ENCODE results near the gene BBX.

BBX gene

DNA sequence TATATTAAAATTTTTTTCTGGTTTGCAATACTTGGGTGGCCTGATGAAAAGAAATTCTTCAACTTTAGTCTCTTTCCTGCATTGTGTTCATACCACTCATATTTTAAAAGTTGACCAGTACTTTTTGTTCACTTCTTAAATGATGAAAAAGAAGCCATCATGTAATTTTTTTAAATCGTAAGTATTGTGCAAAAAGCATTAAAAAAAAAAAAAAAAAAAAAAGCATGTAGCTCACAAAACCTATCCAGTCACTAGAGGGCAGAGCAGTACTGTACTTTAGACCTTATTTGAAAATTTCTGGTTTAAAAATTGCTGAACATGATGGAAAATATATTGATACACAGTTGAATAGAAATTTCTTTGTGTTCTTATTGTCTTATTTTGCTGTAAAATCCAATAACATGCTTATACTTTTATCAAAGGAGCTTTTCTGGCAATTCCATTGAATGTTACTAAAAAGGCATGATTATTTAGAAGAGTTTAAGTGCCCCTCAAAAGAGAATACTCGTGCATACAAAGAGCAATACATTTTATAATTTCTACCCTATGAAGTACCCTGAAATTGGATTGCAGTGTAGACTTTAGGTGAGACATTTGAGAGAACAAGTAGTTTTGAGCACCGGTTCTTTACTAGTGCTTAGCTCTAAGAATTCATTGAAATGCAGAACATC lies 137.7 kb downstream of the BBX start:
- peak; percentile 48 to 63 for DNase-seq

DNA sequence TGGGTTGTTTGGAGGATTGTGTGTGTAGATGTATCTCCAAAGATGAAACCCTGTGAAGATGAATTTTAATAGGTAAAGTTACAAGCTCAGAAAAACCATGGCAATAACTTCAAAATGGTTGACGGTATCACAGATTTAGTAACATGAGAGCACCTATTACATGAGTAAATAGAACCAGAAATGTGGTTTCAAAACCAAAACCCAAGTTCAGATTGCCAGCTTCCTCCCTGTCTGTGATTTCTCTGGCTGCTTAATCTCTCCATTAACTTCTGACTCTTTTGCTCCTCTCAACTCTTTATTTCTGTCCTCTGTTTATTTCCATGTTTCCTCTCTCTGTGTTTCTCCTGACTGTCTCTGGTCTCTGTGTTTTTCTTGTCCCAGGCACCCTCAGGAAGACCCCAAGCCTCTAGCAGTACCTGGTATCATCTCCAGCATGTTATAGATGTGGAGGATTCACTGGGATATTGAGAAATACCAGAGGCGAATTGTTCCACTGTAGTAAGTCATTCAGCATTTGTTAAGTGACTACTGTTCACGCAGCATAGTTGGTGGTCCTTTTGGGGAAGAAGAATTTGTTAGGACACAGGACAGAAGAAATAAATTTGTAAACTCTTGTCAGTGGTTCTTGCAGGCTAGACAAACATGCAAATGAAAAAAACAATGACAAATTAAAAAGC lies 138.8 kb downstream of the BBX start:
- DNase-seq: no peak

GRCh38 chr3:107662124-107662507 lies 139.4 kb downstream of the BBX start:
- DNase-seq: no peak

- DNase-seq: no peak
These were observed 139.8 kb downstream of the BBX start for GRCh38 chr3:107662586-107662985.

GRCh38 chr3:107663266-107663665 lies 140.5 kb downstream of the BBX start:
- no peak for DNase-seq

DNA sequence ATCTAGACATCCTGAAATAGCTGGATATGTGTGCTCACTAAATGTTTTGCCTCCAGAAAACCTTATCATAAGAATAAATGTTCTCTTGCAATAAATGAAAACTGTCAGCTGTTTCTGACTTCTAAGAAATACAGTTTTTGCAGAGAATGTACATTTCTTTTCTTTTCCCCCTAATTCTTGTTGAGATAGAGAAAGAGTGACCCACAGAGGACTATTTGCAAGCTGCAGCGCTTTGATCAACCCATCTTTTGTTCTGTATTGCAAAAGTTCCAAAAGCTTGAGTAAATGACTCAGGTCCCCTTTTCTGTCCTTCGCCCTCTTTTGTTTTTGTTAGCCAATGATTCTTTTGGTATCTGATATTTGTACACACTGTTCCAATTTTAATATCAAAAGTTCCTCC lies 141.9 kb downstream of the BBX start:
- DNase-seq: no peak

GRCh38 chr3:107665351-107665750 lies 142.6 kb downstream of the BBX start:
- no peak for DNase-seq

DNA sequence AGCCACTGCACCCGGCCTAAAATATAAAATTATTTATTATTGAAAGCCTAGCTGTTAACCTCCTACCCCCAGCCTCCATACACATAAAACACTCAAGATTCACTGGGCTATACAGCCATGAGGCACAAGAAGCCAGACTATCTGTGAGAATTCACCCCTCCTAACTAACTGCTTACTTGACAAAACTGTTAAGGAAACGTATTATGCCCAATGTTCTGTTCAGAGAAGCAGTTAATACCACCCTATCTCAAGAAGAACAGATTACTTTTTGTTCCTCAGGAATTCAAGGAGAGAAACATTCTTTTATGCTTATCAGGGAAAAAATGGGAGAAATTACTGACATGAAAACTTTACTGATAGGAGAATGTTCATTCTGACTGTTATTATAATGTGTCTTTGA lies 144.1 kb downstream of the BBX start:
- DNase-seq: no peak

GRCh38 chr3:107668416-107668815 lies 145.7 kb downstream of the BBX start:
- no peak for DNase-seq

GRCh38 chr3:107668963-107669362 lies 146.2 kb downstream of the BBX start:
- DNase-seq: no peak

GRCh38 chr3:107669669-107670068 lies 146.9 kb downstream of the BBX start:
- no peak for DNase-seq

GRCh38 chr3:107670986-107671385 lies 148.2 kb downstream of the BBX start:
- DNase-seq: no peak

- DNase-seq: no peak
These were observed 151.6 kb downstream of the BBX start for GRCh38 chr3:107674371-107674770.

DNA sequence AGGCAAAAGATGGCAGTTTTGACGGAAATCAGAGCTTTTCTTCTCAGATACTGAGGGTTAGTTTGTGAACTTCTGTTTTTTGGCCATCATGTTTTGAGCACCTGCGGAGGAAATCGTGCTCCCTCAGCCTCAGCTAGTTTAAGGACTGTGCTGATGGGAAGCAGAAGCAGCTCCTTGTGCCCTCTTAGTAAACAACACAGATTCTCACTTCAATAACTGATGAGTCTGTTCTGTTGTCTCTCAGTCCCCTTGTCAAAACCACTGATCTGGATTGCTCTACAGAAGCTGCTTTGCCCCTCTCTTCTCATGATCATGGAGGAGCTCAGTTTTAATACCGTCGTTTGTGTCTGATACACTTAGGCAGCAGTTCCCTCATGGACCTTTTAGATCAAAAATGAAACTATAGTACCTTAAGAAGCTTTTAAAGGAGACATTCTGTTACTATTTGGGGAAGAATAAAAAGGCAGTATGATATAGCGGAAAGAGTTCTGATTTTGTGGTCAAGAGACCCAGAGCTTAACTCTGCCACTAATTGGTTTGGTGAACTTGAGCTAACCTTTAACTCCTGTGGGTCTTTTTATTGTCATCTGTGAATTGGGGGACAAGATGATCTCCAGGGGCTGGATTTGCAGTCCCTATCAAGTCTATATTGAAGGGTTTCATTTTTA lies 152.6 kb downstream of the BBX start:
- DNase-seq: no peak

DNA sequence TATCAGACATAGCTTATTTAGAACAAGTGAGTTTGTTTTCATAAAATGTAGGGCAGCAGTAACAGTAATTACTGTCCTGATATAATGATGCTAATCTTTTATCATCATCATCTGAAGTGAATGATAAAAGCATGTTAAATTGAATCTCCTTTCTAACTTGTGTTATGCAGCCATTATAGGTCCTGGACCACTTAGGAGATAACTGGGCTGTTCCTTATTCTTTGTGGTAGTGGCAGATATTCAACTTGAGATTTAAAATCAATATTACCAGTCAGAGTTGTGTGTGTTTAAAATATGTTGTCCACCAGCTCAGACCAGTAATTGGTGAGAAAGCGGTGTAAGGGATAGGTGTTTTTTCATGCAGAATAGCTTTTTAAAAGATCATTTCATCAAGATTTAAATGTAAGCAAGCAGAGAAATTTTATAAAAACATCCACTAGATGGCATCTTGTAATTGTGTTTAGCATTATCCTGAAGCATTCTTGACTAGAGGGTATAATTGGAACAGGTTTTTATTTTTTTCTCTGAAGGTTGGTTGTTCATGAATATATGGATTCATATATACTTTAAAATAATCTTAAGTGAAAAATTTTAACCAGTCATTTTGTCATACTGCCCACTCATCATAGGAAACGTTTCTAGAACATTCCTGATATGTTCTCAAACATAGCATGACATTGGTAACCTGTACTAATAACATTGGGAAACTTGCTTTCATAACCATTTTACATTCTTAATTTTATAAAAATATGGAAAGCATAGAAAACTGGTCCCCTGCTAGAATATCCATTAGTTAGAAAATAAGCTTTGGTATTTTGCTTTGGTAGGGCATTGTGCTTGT lies 153.9 kb downstream of the BBX start:
- peak; percentile 66 to 83 for DNase-seq

DNA sequence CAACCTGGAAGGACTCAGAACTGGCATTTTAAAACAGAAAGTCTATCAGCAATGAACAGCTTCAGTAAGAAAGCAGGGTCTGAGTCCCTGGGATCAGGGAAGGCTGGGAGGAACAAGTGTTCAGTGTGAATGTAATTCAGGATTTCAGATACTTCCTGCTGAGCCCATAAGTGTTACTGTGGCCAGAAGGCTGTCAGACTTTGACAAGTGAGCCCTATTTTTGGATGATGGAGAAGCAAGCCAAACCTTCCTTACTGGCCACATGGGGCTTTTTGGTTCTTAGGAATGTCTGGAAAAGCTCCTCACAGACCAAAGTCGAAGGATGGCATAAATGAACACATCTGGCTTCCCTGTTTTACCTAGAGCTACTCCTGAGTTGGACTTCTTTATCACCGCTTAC lies 157.2 kb downstream of the BBX start:
- DNase-seq: no peak

GRCh38 chr3:107680698-107681097 lies 157.9 kb downstream of the BBX start:
- DNase-seq: no peak

GRCh38 chr3:107681396-107681795 lies 158.6 kb downstream of the BBX start:
- DNase-seq: no peak

DNA sequence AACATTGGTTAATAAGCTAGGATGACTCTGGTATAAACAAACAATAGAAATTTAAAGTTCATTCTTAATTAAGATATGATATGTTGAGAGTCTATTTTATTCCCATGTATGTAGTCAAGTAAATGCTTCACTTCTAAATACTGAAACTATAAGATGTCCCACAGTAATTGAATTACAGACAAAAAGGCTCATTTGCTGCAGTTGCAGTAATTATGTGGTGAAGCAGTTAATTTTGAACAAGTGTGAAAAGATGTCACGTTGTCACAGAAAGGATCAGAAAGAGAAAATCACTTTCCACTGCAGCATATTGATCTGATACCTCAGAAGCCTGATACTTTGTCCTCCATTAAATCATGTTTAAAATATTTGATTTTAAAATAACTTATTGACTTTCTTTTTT lies 159.8 kb downstream of the BBX start:
- no peak for DNase-seq

DNA sequence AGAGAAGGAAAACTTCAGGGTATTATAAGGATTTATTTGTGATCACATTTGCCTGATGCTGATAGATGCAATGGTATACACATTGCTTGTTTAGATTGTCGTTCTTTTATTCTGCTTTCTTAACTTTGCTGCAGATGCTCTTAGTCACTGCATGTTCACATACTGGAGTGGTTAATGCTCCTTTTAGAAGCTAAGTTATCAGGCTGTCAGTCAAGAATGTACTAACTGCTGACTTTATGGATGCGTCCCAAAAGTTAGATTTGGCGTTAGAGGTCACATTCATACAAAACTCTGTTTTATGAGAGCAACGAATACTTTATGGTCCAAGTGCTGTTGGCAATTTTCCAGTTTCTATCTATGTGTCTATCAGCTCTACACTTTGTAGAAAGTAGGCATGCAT lies 160.7 kb downstream of the BBX start:
- DNase-seq: no peak

DNA sequence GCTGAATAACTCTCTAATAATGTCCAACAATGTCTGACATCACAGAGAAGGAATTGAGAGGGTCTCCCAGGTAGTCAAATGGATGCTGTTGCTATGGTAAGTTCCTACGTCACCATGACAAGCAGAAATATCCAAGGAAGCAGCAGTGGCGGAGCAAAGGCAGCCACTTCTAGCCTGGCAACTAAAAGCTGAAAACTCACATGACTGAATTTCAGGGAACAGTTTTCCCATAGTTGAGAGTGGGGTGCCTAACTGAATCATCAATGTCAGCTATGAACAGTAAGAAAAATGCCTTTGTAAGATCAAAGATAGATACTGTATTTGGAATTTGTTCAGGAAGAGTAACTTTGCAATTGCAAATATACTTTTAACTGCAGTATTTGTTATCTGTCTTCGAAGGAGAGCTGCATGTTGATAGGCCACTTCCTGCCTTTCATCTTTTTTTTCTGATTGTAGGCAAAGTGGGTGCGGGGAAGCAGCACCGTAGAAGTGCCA lies 161.7 kb downstream of the BBX start:
- no peak for DNase-seq

DNA sequence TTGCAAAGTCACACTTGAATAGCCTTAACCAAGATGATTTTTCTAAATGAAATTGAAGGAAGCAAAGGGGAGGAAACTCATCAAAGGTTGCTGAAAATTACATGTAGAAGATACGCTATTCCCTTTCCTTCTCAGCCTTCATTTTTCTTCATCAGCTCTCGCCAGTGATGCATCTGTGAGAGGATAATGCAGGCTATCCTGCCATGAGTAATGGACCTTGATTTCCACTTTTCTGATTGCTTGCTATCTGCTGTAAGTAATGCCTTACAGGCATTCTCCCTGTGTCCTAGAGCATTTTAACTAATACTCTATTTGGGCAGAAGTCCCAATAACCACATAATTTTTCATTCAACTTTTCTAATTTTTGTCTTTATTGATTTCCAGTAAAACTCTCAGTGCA lies 162.6 kb downstream of the BBX start:
- DNase-seq: no peak

- no peak for DNase-seq
These were observed 164.4 kb downstream of the BBX start for GRCh38 chr3:107687056-107687581.
